ENCODE measurements around the gene DEPDC1. TPM values are rescaled to one million over a fixed set of nuclear protein-coding genes. Genes with fewer than 3 reads are reported as not detected.

The DEPDC1 gene
- total and polyA plus RNA-seq, 11 donors = 0.04 to 4.2 (median 0.46) TPM; not detected in 1

- H3K4me3 ChIP-seq = no peak overlapping the region
- H3K27me3 ChIP-seq = no peaks in the 10 kb centered on the region
- DNase-seq = no peak
- TF ChIP-seq CTCF (IDR thresholded peaks at IDR 0.05) = no peak
- TF ChIP-seq POLR2A (IDR thresholded peaks at IDR 0.05) = no peak
- no peak for ATAC-seq
- no peaks in the 10 kb centered on the region for H3K4me1 ChIP-seq
- WGBS, 4 donors = 79 to 95% (median 87%) methylated on average over 1 of the region's 1 CpG
- no peaks in the 10 kb centered on the region for H3K36me3 ChIP-seq
- H3K27ac ChIP-seq = no peak overlapping the region
- intact Hi-C loops (cut with DNase I) = no loop called here
- no peaks in the 10 kb centered on the region for H3K9me3 ChIP-seq
These were observed 40.7 kb downstream of the DEPDC1 start for GRCh38 chr1:68456202-68456601.

GRCh38 chr1:68454534-68454933 lies 42.3 kb downstream of the DEPDC1 start:
- TF ChIP-seq POLR2A (IDR thresholded peaks at IDR 0.05) = no peak
- peak in 2 of 12 donors; percentile 10 to 24 for TF ChIP-seq CTCF (IDR thresholded peaks at IDR 0.05)
- H3K36me3 ChIP-seq = no peaks in the 10 kb centered on the region
- no peak overlapping the region for H3K27ac ChIP-seq
- H3K4me3 ChIP-seq = no peak overlapping the region
- intact Hi-C loops (cut with DNase I) = no loop called here
- H3K9me3 ChIP-seq = no peaks in the 10 kb centered on the region
- peak in 2 of 4 donors; percentile 57 to 61 for ATAC-seq
- H3K27me3 ChIP-seq = no peaks in the 10 kb centered on the region
- H3K4me1 ChIP-seq = no peaks in the 10 kb centered on the region
- 43 to 53% (median 48%) methylated on average over 2 of the region's 2 CpGs for WGBS, 4 donors
- DNase-seq = peak in 1 of 5 donors; percentile 26

DNA sequence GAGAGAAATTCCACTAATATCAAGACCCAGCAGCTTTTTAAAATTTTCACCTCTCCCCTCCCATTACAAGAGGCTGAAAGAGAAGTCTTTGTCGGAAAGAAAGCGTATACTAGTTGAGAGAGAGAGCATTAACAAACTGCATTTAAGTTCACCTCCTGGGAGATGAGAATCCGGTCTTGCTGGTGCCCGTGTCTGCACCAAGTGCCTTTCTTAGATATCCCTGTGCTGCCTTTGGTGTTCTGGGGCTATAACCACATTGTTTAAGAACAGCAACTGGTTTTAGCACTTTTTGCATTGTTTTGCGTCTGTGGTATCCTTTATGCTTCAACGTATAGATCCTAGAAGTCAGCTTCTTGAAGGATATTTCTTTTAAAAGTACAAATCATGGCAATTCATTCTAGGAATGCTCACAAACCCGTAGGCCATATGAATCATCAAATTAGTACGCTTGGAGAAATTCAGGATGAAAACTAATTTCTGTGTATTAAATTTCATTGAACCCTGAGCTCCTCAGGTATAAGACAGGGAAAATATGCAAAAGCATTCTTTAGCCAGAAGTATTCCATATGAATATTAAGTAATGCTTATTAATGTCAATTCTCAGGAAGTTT lies 43.7 kb downstream of the DEPDC1 start:
- TF ChIP-seq CTCF (IDR thresholded peaks at IDR 0.05) (no peak), POLR2A (IDR thresholded peaks at IDR 0.05) (no peak)
- intact Hi-C loops (cut with DNase I) = no loop called here
- 90 to 94% (median 93%) methylated on average over 8 of the region's 8 CpGs for WGBS, 4 donors

GRCh38 chr1:68449901-68450300 lies 47.0 kb downstream of the DEPDC1 start, which contains the start of gene RPE65:
TSS of gene RPE65 (minus strand) at chr1:68449954. CDS start at chr1:68449905, 49 bp downstream.
- H3K9me3 ChIP-seq = no peaks in the 10 kb centered on the region
- H3K27me3 ChIP-seq = no peaks in the 10 kb centered on the region
- WGBS, 4 donors = 17 to 45% (median 29%) methylated on average over 1 of the region's 1 CpG
- no peaks in the 10 kb centered on the region for H3K4me1 ChIP-seq
- DNase-seq (no peak), ATAC-seq (no peak)
- H3K4me3 ChIP-seq = no peak within 1 kb of the TSS
- TF ChIP-seq POLR2A (IDR thresholded peaks at IDR 0.05) (no peak), CTCF (IDR thresholded peaks at IDR 0.05) (no peak)
- H3K36me3 ChIP-seq = no peaks in the 10 kb centered on the region
- H3K27ac ChIP-seq = no peak within 1 kb of the TSS
- intact Hi-C loops (cut with DNase I) = loop anchor here in 2 of 10 donors (10.0 kb wide), 1 partner anchor 335 kb away; no protein-coding TSS in a partner anchor

More for the DNA sequence above, 43.7 kb downstream of the DEPDC1 start:
- Histone ChIP-seq H3K36me3 (no peaks in the 10 kb centered on the region), H3K27ac (no peak overlapping the region), H3K9me3 (no peaks in the 10 kb centered on the region), H3K4me3 (no peak overlapping the region), H3K4me1 (no peaks in the 10 kb centered on the region), H3K27me3 (no peaks in the 10 kb centered on the region)
- DNase-seq (no peak), ATAC-seq (no peak)

Measured in heart left ventricle (tissue), 16 donors.